ENCODE data around the gene SPOCK2.

Gene SPOCK2

DNA sequence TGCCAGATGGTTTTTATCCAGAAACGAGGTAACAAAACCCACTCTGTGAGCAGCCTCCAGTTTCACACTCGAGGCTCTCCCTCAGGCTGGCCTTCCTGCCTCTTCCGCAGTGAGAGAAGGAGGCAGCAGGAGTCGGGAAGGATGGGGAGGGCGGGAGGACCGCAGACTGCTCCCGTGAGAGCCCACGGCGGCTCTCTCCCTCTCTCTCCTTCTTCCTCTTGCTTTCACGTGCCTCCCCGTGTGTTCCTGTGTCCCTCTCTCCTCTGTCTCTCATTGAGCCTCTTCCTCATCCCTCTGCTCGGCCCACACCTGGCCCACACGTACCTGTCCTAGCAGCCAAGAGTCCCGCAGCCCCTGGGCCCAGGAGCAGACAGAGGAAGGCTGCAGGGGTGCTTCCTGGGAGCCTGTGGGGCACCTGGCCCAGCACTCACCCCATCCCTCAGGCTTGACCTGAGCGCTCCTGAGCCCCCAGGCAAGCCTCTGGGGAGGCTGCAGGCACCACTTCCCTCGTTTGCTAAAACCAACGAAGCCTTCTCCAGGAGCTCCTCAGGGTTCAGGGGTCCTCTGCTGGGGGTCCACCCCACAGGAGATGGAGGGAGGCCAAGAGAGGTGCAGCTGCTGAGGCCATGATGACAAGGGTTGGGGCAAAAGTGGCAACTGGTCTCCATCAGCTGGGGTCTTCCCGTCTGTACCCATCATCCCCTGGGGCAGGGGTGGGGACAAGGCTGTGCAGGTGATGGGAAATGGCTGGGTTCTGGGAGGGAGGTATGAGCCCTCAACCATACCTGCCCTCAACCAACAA, 13.6 kb downstream of the SPOCK2 start:
- no peak overlapping the region for H3K4me3 ChIP-seq (ENCODE audit: low read depth, low read length)
- no peak overlapping the region for H3K9ac ChIP-seq (ENCODE audit: low read depth, low read length)
- H3K36me3 ChIP-seq (ENCODE audit: control insufficient read depth, insufficient read depth, low read length): no peaks in the 10 kb centered on the region
- no peaks in the 10 kb centered on the region for H3K27me3 ChIP-seq (ENCODE audit: control insufficient read depth, insufficient read depth, low read length)
- no peaks in the 10 kb centered on the region for H3K9me3 ChIP-seq (ENCODE audit: control insufficient read depth, insufficient read depth, low read length)
- no peaks in the 10 kb centered on the region for H3K4me1 ChIP-seq (ENCODE audit: control insufficient read depth, insufficient read depth, low read length)

GRCh38 chr10:72073708-72074573, 14.4 kb downstream of the SPOCK2 start:
- no peaks in the 10 kb centered on the region for H3K4me1 ChIP-seq (ENCODE audit: control insufficient read depth, insufficient read depth, low read length)

DNA sequence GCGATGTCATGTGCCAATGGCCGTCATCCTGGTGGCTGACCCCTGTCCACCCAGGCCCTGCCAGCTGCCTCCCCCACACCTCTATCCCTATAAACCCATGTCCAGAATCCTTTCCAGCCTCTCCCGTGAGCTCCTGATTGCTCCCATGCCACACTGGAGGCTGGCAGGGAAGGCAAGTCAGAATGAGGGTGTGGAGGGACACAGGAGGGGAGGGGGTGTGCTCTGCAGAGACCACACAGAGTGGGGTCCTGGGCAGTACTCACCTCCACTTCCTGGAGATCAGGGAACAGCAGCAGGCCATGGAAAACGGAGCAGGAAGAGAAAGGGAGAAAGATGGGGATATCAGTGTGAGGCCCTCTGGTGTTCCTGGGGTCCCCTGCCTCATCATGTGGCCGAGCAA, 15.7 kb downstream of the SPOCK2 start:
- H3K36me3 ChIP-seq (ENCODE audit: control insufficient read depth, insufficient read depth, low read length): no peaks in the 10 kb centered on the region
- H3K4me3 ChIP-seq (ENCODE audit: low read depth, low read length): no peak overlapping the region
- H3K4me1 ChIP-seq (ENCODE audit: control insufficient read depth, insufficient read depth, low read length): no peaks in the 10 kb centered on the region
- H3K9ac ChIP-seq (ENCODE audit: low read depth, low read length): no peak overlapping the region
- H3K27me3 ChIP-seq (ENCODE audit: control insufficient read depth, insufficient read depth, low read length): no peaks in the 10 kb centered on the region
- no peaks in the 10 kb centered on the region for H3K9me3 ChIP-seq (ENCODE audit: control insufficient read depth, insufficient read depth, low read length)

More at GRCh38 chr10:72073708-72074573, 14.4 kb downstream of the SPOCK2 start:
- Histone ChIP-seq H3K4me3 (ENCODE audit: low read depth, low read length) (no peak overlapping the region), H3K36me3 (ENCODE audit: control insufficient read depth, insufficient read depth, low read length) (no peaks in the 10 kb centered on the region), H3K9me3 (ENCODE audit: control insufficient read depth, insufficient read depth, low read length) (no peaks in the 10 kb centered on the region), H3K9ac (ENCODE audit: low read depth, low read length) (no peak overlapping the region), H3K27me3 (ENCODE audit: control insufficient read depth, insufficient read depth, low read length) (no peaks in the 10 kb centered on the region)

- H3K9ac ChIP-seq (ENCODE audit: low read depth, low read length): no peak overlapping the region
- no peaks in the 10 kb centered on the region for H3K4me1 ChIP-seq (ENCODE audit: control insufficient read depth, insufficient read depth, low read length)
- no peaks in the 10 kb centered on the region for H3K36me3 ChIP-seq (ENCODE audit: control insufficient read depth, insufficient read depth, low read length)
- no peaks in the 10 kb centered on the region for H3K9me3 ChIP-seq (ENCODE audit: control insufficient read depth, insufficient read depth, low read length)
- H3K27me3 ChIP-seq (ENCODE audit: control insufficient read depth, insufficient read depth, low read length): no peaks in the 10 kb centered on the region
- no peak overlapping the region for H3K4me3 ChIP-seq (ENCODE audit: low read depth, low read length)
Measured at GRCh38 chr10:72072046-72072445, 16.3 kb downstream of the SPOCK2 start.

- Histone ChIP-seq H3K9me3 (ENCODE audit: control insufficient read depth, insufficient read depth, low read length) (no peaks in the 10 kb centered on the region), H3K36me3 (ENCODE audit: control insufficient read depth, insufficient read depth, low read length) (no peaks in the 10 kb centered on the region), H3K27me3 (ENCODE audit: control insufficient read depth, insufficient read depth, low read length) (no peaks in the 10 kb centered on the region), H3K9ac (ENCODE audit: low read depth, low read length) (no peak overlapping the region), H3K4me1 (ENCODE audit: control insufficient read depth, insufficient read depth, low read length) (no peaks in the 10 kb centered on the region), H3K4me3 (ENCODE audit: low read depth, low read length) (no peak overlapping the region)
Measured at GRCh38 chr10:72069751-72070526, 18.4 kb downstream of the SPOCK2 start.

GRCh38 chr10:72068901-72069446, 19.4 kb downstream of the SPOCK2 start:
- no peak overlapping the region for H3K4me3 ChIP-seq (ENCODE audit: low read depth, low read length)
- H3K9me3 ChIP-seq (ENCODE audit: control insufficient read depth, insufficient read depth, low read length): no peaks in the 10 kb centered on the region
- H3K4me1 ChIP-seq (ENCODE audit: control insufficient read depth, insufficient read depth, low read length): no peaks in the 10 kb centered on the region
- H3K27me3 ChIP-seq (ENCODE audit: control insufficient read depth, insufficient read depth, low read length): no peaks in the 10 kb centered on the region
- H3K9ac ChIP-seq (ENCODE audit: low read depth, low read length): no peak overlapping the region
- no peaks in the 10 kb centered on the region for H3K36me3 ChIP-seq (ENCODE audit: control insufficient read depth, insufficient read depth, low read length)

DNA sequence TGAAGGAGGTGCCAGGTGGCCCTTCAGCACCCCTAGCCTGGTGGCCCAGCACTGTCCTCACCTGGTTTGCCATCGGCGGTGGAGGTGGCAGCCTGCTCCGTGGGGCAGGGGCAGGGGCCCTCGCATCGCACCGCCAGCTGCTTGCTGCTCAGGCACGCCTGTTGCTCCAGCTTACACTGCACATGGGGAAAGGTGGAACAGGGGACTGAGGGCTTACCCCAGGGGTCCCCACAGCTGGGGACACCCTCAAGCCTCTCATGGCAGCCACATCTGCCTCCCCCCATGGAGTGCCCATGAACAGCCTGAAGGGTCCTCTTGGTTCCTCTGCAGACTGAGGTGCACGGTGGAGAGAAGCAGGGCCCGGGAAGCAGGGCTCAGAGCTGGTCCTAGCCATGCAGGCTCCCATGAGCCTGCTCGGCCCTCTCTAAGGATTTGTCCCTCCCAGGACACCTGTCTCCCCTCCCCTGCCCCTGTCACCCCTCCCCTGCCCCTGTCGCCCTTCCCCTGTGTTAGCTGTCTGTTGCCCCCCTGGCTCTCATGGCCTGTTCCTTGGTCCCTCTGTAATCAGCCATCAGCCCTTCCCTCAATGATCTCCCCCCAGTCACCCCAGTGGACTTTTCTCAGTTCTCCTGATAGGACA, 20.1 kb downstream of the SPOCK2 start:
- no peaks in the 10 kb centered on the region for H3K27me3 ChIP-seq (ENCODE audit: control insufficient read depth, insufficient read depth, low read length)
- no peaks in the 10 kb centered on the region for H3K36me3 ChIP-seq (ENCODE audit: control insufficient read depth, insufficient read depth, low read length)
- no peak overlapping the region for H3K4me3 ChIP-seq (ENCODE audit: low read depth, low read length)
- no peaks in the 10 kb centered on the region for H3K9me3 ChIP-seq (ENCODE audit: control insufficient read depth, insufficient read depth, low read length)
- H3K4me1 ChIP-seq (ENCODE audit: control insufficient read depth, insufficient read depth, low read length): no peaks in the 10 kb centered on the region
- no peak overlapping the region for H3K9ac ChIP-seq (ENCODE audit: low read depth, low read length)

- H3K9me3 ChIP-seq (ENCODE audit: control insufficient read depth, insufficient read depth, low read length): no peaks in the 10 kb centered on the region
- no peak overlapping the region for H3K4me3 ChIP-seq (ENCODE audit: low read depth, low read length)
- H3K36me3 ChIP-seq (ENCODE audit: control insufficient read depth, insufficient read depth, low read length): no peaks in the 10 kb centered on the region
- H3K9ac ChIP-seq (ENCODE audit: low read depth, low read length): no peak overlapping the region
- no peaks in the 10 kb centered on the region for H3K4me1 ChIP-seq (ENCODE audit: control insufficient read depth, insufficient read depth, low read length)
- no peaks in the 10 kb centered on the region for H3K27me3 ChIP-seq (ENCODE audit: control insufficient read depth, insufficient read depth, low read length)
Measured at GRCh38 chr10:72067463-72068125, 20.8 kb downstream of the SPOCK2 start.

GRCh38 chr10:72066318-72067284, 21.8 kb downstream of the SPOCK2 start:
- no peaks in the 10 kb centered on the region for H3K27me3 ChIP-seq (ENCODE audit: control insufficient read depth, insufficient read depth, low read length)
- H3K9me3 ChIP-seq (ENCODE audit: control insufficient read depth, insufficient read depth, low read length): no peaks in the 10 kb centered on the region
- no peak overlapping the region for H3K4me3 ChIP-seq (ENCODE audit: low read depth, low read length)
- no peaks in the 10 kb centered on the region for H3K36me3 ChIP-seq (ENCODE audit: control insufficient read depth, insufficient read depth, low read length)
- H3K4me1 ChIP-seq (ENCODE audit: control insufficient read depth, insufficient read depth, low read length): no peaks in the 10 kb centered on the region
- no peak overlapping the region for H3K9ac ChIP-seq (ENCODE audit: low read depth, low read length)

DNA sequence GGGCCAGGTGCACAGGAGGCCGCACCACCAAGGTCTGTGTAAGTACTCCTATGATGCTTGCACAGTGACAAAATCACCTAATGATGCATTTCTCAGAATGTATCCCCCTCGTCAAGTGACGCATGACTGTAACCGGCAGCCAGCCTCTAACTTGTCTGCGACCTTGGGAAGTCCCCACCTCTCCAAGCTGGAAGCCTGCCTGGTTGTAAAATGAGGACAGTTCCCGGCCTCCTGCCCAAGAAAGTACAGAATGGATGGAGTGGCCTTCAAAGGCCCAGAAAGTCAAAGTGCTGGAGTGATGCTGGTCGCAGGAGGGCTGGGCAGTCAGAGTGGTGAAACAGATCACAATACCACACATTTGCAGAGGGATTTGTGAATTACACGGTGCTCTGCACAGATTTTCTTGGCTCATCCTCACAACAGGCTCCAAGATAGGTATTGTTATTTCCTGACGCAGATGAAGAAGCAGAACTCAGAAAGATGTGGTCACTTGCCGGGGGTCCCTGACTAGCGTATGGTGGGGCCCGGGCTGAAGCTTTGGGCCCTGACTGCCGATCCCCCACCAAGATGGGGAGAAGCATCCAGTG, 22.8 kb downstream of the SPOCK2 start:
- Histone ChIP-seq H3K4me1 (ENCODE audit: control insufficient read depth, insufficient read depth, low read length) (no peaks in the 10 kb centered on the region), H3K27me3 (ENCODE audit: control insufficient read depth, insufficient read depth, low read length) (no peaks in the 10 kb centered on the region), H3K36me3 (ENCODE audit: control insufficient read depth, insufficient read depth, low read length) (no peaks in the 10 kb centered on the region), H3K9me3 (ENCODE audit: control insufficient read depth, insufficient read depth, low read length) (no peaks in the 10 kb centered on the region), H3K9ac (ENCODE audit: low read depth, low read length) (no peak overlapping the region), H3K4me3 (ENCODE audit: low read depth, low read length) (no peak overlapping the region)
